Cardiac fibroblast (primary cell): Measurements from ENCODE around the gene ALX3.

Source experiments
- DNase-seq, 2 donors: peaks; one replicate each; pipeline versions ENCODE4 v3.0.0 to v3.0.0-alpha.2; 2010; ENCODE audit warnings: low read depth in 2 of 2
- H3K4me3 ChIP-seq, 2 donors: replicated peaks in 1 of 2; 1 replicate in 1 of 2; 2 replicates in 1 of 2; pipeline ENCODE4 v1.5.1; 2011; ENCODE audit warnings: low read depth in 2 of 2, low read length in 2 of 2, mild to moderate bottlenecking in 2 of 2, moderate library complexity in 1 of 2
- TF ChIP-seq, protein P1 (sequence below): IDR thresholded peaks from one replicate; pipeline ENCODE4 v1.5.1; 2011; ENCODE audit warnings: low read depth, mild to moderate bottlenecking, low read length, inconsistent platforms

ALX3 gene

DNA sequence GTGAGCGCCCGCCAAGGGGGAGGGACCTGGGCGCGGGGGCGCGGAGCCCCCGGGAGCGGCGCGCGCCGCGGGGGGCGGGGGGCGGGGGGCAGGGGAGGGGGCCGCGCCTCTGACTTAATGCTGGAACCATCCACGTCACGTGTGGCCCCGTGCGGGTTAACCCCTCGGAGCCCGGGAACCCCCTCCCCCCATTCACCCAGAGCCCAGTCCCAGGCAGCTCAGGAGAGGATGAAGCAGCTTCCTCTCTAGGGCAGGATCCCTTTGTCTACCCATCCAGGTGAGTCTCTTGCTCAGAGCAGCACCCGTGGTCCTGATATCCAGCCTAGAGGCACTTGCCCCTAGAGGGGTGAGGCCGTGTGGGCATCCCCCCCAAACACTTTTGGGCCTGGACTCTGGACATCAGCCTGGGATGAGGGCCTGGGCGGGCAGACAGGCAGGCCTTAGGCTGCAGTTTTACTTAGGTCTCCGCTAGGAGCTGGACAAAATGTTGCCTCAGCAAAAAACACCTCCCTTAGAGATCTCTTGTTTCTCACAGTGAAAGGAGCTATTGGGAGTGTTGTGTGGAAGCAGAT lies at the start of gene ALX3:
ALX3 (minus strand) TSS at position 2 of the 572 bp plus-strand sequence. CDS start 60 bp downstream, outside the sequence.
- TF ChIP-seq, protein P1, sequence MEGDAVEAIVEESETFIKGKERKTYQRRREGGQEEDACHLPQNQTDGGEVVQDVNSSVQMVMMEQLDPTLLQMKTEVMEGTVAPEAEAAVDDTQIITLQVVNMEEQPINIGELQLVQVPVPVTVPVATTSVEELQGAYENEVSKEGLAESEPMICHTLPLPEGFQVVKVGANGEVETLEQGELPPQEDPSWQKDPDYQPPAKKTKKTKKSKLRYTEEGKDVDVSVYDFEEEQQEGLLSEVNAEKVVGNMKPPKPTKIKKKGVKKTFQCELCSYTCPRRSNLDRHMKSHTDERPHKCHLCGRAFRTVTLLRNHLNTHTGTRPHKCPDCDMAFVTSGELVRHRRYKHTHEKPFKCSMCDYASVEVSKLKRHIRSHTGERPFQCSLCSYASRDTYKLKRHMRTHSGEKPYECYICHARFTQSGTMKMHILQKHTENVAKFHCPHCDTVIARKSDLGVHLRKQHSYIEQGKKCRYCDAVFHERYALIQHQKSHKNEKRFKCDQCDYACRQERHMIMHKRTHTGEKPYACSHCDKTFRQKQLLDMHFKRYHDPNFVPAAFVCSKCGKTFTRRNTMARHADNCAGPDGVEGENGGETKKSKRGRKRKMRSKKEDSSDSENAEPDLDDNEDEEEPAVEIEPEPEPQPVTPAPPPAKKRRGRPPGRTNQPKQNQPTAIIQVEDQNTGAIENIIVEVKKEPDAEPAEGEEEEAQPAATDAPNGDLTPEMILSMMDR = no peak
- no peak within 1 kb of the TSS for H3K4me3 ChIP-seq
- no peak for DNase-seq

DNA sequence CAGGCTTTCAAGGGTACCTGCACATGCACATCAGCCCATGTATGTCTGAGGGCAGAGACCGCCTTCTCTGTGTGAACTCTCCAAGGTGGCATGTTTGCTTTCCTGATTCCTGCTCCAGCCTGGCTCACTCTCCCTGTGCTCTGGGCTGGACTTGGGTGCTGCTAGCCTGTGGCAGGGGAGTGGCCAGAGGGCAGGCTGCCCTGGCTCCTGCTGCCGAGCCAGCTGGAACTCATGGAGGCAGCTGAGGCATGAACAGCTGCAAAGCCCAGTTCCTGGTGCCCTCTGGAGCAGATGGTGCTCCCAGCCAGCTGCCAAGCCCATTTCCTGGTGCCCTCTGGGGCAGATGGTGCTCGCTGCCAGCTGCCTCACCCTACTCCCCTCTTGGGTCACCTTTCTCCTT lies 49.4 kb upstream of the ALX3 start:
- TF ChIP-seq, protein P1 = no peak
- H3K4me3 ChIP-seq = no peak overlapping the region
- DNase-seq = no peak

DNA sequence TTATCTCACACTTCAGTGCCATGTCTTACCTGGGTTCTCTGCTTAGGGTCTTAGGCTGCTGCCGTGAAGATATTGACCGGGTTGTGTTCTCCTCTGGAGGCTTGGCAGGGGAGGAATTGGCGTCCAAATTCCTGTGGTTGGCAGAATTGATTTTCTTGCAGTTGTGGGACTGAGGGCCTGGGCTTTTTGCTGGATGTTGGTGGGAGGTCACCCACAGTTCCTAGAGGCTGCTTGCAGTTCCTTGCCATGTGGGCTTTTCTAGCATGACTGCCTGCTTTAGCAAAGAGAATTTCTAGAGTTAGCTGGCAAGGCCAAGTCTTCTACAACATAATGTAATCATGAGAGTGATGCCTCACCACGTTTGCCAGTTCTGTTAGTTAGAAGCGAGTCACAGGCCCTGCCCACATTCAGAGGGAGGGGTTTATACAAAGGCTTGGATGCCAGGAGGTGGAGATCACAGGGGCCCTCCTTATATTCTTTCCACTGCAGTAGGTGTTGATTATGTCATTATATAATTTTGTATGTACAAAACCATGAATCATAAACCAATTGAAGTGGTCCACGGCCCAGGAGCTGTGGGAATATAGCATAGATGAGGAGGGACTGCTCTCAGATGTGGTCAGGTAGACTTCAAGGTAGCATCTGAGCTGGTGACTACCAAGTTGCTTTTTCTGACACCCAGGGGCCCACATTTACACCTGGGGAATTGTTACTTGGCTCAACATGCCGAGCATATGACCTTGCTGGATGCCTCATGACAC lies 48.3 kb upstream of the ALX3 start:
- DNase-seq = peak; percentile 11 to 36
- TF ChIP-seq, protein P1 = no peak
- no peak overlapping the region for H3K4me3 ChIP-seq

DNA sequence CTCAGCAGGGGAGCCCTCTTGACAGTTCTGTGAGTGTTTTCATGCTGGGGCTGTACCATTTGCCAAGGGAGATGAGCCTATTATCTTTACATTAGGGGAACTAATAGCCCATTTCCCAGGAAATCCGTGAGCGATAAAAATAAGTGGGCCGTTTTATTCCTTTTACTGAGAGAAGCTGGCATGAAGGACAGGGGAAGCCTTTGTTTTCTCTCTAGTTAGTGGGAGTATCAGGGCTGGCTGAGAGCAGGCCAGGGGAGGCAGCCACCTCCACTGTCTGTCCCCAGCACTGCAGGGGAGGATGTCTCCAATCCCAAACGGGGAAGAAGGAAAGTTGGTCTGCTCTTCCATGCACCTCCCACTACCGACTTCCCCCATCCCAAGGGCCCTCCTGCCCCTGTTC lies 44.3 kb upstream of the ALX3 start:
- no peak for DNase-seq
- TF ChIP-seq, protein P1 = no peak
- H3K4me3 ChIP-seq = no peak overlapping the region

DNA sequence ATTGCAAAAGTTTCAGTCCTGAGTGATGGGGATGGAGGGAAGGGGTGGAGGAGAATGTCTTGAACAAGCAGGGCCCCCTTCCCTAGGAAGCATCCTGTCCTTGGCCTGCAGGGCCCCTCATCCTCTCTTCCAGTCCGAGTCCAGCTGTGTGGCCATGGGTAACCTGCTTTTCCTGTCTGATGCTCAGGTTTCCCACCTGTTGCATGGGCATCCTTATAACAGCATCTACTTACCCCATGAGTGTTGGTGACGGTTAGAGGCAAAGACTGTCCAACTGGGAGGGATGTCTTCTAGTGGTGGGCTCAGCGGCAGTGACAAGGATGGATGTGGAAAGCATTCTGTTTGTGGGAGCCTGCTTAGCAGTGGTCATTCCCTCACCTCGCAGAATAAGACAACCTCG lies 43.7 kb upstream of the ALX3 start:
- TF ChIP-seq, protein P1 = no peak
- no peak for DNase-seq
- H3K4me3 ChIP-seq = no peak overlapping the region

DNA sequence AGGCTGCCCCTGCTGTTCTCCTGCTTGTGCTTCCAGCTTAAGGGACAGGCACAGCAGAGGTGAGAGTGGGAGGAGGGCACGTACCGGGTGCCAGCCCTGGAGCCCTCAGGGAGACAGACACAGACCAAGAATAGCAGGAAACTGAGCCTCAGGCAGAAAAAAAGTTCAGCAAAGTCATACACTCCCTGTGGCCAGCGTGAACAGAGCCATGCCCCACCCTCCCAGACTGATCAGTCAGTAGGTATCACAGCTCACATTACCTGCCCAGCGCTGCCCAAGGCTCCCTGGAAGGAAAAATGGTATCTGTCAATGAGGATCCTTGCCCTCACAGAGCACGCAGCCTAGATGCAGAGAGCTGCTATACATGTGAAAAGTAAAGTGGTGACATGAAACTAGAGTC lies 43.1 kb upstream of the ALX3 start:
- no peak overlapping the region for H3K4me3 ChIP-seq
- TF ChIP-seq, protein P1 = no peak
- no peak for DNase-seq

DNA sequence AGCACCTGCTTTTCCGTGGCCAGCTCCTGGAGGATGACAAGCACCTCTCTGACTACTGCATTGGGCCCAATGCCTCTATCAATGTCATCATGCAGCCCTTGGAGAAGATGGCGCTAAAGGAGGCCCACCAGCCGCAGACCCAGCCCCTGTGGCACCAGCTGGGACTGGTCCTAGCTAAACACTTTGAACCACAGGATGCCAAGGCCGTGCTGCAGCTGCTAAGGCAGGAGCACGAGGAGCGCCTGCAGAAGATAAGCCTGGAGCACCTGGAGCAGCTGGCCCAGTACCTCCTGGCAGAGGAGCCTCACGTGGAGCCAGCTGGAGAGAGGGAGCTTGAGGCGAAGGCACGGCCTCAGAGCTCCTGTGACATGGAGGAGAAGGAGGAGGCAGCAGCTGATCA lies 42.2 kb upstream of the ALX3 start:
- no peak overlapping the region for H3K4me3 ChIP-seq
- DNase-seq = no peak
- TF ChIP-seq, protein P1 = no peak
